Measurements from ENCODE around the gene IKZF2. TPM values are rescaled to one million over a fixed set of nuclear protein-coding genes. Genes with fewer than 3 reads are reported as not detected.
A peak's percentile ranks its signal among the peaks of the same experiment; 100 is the strongest.

Gene IKZF2
- total and polyA plus RNA-seq, 5 experiments from 2014 or later = 0.85 to 21.1 (median 2.9) TPM

DNA sequence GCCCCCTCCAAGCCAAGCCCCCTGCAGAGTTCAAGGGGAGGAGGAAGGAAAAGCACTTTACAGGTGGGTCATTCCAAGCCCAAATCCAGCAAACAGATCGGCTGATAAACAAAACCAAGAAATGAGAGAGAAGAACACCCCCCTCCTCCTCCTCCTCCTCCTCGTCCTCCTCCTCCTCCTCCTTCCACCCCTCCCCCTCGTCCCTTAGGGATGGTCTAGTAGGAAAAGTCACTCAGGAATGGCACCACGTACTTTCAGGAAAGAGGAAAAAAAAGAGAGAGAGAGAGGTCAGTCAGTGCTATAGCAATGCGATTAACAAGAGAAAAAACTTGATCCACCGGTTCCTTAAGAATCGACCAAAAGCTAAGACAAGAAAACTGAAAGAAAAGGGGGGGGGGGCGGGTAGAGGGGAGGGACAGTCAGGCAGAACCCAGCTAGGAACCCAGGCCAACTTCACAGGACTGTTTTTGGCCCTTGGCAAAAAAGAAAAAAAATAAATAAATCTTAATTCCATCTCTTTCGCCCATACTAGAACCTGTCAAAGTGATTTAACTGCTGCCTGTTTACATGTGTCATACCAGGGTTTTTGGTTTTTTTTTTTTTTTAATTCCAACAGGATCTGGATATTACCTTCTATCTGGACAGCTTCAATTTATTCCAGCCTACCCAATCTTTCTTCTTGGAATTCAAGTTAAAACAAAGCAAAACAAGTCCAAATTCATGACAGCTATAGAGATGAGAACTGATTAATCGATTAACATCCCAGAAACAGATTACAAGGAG, 906 bp downstream of the IKZF2 start:
- POLR2A ChIA-PET = interaction anchor here (0.7 to 1.6 kb wide), 2 partner anchors 133 to 468 kb away, joined by 4 to 5 read pairs; no protein-coding TSS in a partner anchor
- Mint-ChIP-seq H3K36me3 (no peaks in the 10 kb centered on the region), H3K9me3 (no peaks in the 10 kb centered on the region), H3K27me3 (peaks cover 3 to 21% (median 12%) of the 10 kb centered on the region in 5 donors), H3K4me1 (peaks cover 14 to 60% (median 39%) of the 10 kb centered on the region in 4 donors), H3K27ac (peak overlapping the region; percentile 74 to 97 (median 92)), H3K4me3 (peak overlapping the region; percentile 90 to 98 (median 94))
- DNase-seq (peak in 1 of 10 donors; percentile 2), ATAC-seq (no peak)

DNA sequence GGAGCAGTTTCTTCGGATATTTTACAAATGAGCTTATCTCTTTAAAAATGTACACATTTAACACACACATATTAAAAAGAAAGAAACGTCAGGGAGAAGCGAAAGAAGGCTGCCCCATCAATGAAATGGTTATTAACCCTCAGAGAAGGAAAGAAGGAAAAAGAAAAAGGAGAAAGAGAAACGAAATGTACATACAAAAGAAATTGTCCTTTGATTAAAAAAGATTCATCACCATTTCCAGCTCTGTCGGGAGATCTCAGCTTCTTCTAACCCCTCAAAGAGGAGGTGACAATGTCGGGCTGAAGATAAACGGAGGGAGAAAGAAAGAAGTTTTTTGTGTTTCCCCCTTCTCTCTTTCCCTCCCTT, 1.5 kb downstream of the IKZF2 start:
- Mint-ChIP-seq H3K9me3 (no peaks in the 10 kb centered on the region), H3K36me3 (no peaks in the 10 kb centered on the region), H3K4me1 (peaks cover 14 to 65% (median 43%) of the 10 kb centered on the region in 4 donors), H3K27ac (peak overlapping the region; percentile 74 to 97 (median 92)), H3K4me3 (peak overlapping the region; percentile 90 to 98 (median 94)), H3K27me3 (peaks cover 3 to 21% (median 12%) of the 10 kb centered on the region in 5 donors)
- DNase-seq = peak in 2 of 10 donors; percentile 9 to 30
- ATAC-seq = no peak
- POLR2A ChIA-PET = interaction anchor here (0.7 kb wide), 1 partner anchor 468 kb away, joined by 4 read pairs; no protein-coding TSS in a partner anchor

DNA sequence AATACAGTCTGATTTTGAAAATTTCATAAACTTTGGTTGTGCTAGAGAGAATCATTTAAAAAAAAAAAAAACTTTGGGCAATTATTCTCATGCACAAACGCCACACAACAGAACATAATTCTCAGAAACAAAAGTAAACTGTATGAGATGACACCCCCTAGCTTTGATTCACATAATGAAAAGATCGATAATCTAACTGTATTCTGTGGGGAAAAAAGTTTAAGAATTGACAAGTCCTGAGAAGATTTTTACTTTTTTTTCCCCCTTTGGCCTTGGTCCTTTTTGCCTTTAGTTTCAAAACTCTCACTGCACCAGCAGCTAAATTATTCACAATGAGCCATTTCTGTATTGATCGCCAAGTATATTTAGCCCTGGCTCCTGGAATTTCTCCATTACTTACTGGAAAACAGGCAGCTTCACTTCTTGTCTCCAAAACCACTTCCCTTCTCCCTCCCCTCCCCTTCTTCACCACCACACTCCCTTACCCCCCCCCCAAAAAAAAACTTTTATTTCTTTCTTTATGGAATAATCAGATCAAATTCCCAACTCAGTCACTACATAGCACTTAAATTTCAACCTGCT, 2.0 kb downstream of the IKZF2 start:
- DNase-seq (no peak), ATAC-seq (no peak)
- H3K4me3 Mint-ChIP-seq = peak overlapping the region; percentile 90 to 98 (median 94)
- peaks cover 14 to 71% (median 45%) of the 10 kb centered on the region in 4 donors for H3K4me1 Mint-ChIP-seq
- H3K9me3 Mint-ChIP-seq = no peaks in the 10 kb centered on the region
- H3K36me3 Mint-ChIP-seq = no peaks in the 10 kb centered on the region
- peaks cover 3 to 22% (median 17%) of the 10 kb centered on the region in 5 donors for H3K27me3 Mint-ChIP-seq
- peak overlapping the region; percentile 74 to 97 (median 92) for H3K27ac Mint-ChIP-seq
- POLR2A ChIA-PET = interaction anchor here (0.6 to 0.7 kb wide), 2 partner anchors 22 to 467 kb away, joined by 4 read pairs; no protein-coding TSS in a partner anchor

DNA sequence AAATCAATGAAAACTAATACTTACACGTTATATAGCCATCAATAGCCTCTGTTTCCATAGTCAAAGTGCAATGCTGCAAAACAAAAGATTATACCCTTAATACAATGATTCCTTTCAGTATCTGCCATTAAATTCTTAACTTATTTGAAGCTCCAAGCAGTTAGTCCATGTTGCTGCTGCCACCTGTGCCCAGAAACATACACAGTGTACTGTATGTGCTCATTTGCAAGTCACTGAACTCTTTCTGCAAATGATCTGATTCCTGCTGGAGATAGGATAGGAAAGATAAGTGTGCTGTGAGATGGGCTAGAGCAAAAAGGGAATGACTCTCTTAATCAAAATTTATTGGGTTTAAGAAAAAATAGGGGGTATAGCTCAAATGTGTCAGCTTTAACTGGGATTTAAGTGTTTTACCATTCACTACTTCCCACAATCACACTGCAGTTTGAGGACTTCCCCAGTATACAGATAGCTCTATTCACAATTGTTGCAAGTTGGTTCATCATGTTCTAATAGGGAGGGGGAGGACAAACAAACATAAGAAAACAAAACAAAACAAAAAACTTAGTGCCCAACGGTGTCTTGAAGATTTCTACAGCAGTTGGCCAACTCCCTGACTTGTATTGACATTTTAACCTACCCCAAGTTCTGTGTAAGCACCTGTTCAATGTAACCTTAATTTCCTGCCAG, 2.7 kb downstream of the IKZF2 start:
- H3K4me3 Mint-ChIP-seq = peak overlapping the region; percentile 90 to 98 (median 94)
- DNase-seq (no peak), ATAC-seq (no peak)
- no peaks in the 10 kb centered on the region for H3K9me3 Mint-ChIP-seq
- POLR2A ChIA-PET = interaction anchor here (0.6 kb wide), 1 partner anchor 22 kb away, joined by 4 read pairs; no protein-coding TSS in a partner anchor
- H3K27ac Mint-ChIP-seq = peak overlapping the region; percentile 39 to 97 (median 86)
- no peaks in the 10 kb centered on the region for H3K36me3 Mint-ChIP-seq
- peaks cover 14 to 71% (median 44%) of the 10 kb centered on the region in 4 donors for H3K4me1 Mint-ChIP-seq
- peaks cover 3 to 19% (median 14%) of the 10 kb centered on the region in 5 donors for H3K27me3 Mint-ChIP-seq

DNA sequence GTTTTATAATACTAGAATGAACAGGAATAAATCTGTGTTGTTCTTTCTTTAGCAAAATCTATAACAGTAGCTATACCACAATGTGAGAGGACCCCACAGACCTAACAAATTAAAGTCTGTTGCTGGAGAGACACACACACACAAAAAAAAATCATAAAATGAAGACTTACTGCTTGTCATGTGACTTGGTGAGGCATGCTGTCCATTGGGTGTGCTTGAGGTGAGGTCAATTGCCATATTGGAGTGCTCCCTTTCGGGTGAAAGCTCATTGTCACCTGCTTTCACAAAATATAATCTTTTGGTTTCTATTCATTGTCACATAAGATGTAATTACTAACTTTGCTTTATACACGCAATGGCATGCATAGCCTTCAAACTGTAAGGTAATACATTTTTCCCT, 3.9 kb downstream of the IKZF2 start:
- H3K27ac Mint-ChIP-seq = peak overlapping the region in 9 of 10 donors; percentile 0 to 97 (median 63)
- ATAC-seq (no peak), DNase-seq (no peak)
- H3K27me3 Mint-ChIP-seq = peaks cover 2 to 19% (median 11%) of the 10 kb centered on the region in 5 donors
- no peaks in the 10 kb centered on the region for H3K36me3 Mint-ChIP-seq
- H3K9me3 Mint-ChIP-seq = no peaks in the 10 kb centered on the region
- peaks cover 13 to 66% (median 41%) of the 10 kb centered on the region in 4 donors for H3K4me1 Mint-ChIP-seq
- POLR2A ChIA-PET = interaction anchor here (0.6 kb wide), 2 partner anchors 11 to 17 kb away, joined by 3 read pairs; no protein-coding TSS in a partner anchor
- peak overlapping the region in 9 of 10 donors; percentile 14 to 97 (median 70) for H3K4me3 Mint-ChIP-seq

DNA sequence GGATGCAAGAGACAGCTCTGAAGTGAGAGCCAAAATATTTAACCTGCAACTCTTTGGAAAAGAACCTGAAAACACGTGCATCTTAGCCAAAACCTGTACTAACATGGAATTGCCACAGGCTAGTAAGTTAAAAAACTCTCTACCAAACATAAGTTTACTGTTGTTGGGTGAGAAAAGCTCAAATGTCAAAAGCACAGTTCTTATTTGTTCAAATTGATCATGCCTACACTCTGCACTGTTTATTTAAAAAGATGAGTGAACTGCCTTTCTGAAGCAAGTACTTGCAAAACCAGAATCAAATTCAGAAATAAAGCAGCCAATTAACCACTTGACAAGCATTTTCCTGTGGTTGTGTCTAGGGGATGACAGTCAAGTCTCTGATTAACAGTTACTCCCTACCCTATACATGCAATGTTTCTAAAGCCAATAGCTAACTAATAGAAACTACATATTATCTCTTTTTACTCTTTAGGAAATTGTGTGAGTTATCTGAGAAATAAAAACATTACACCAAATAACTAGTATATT, 5.6 kb downstream of the IKZF2 start:
- ATAC-seq (peak; percentile 13 to 31), DNase-seq (no peak)
- Mint-ChIP-seq H3K27me3 (peaks cover 0 to 19% (median 8%) of the 10 kb centered on the region in 5 donors), H3K9me3 (no peaks in the 10 kb centered on the region), H3K36me3 (no peaks in the 10 kb centered on the region), H3K27ac (peak overlapping the region in 8 of 10 donors; percentile 1 to 88 (median 63)), H3K4me1 (peaks cover 8 to 60% (median 39%) of the 10 kb centered on the region in 4 donors), H3K4me3 (peak overlapping the region; percentile 7 to 71 (median 56))
- POLR2A ChIA-PET = no interaction called here

DNA sequence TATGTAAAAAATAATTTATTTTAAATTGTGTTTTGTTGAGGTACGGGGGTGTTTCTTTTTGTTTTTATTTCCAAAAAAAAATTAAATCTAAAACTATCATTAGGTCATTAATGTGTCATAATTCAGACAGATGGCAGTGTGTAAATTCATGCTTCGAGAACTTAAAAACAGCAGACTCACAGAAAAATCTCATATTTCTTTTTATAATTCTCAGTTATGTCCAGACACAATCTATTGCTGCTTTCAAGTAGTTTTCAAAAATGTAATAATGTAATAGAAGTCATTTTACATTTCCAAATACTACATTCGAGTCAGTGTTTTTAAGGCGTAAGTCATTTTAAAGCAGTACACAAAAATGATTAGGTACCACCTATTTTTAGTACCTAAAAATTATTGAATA, 14.3 kb downstream of the IKZF2 start:
- no peak for ATAC-seq
- Mint-ChIP-seq H3K36me3 (no peaks in the 10 kb centered on the region), H3K4me3 (no peak overlapping the region), H3K4me1 (peaks cover 4 to 29% (median 19%) of the 10 kb centered on the region in 4 donors), H3K9me3 (no peaks in the 10 kb centered on the region), H3K27me3 (peaks cover 0 to 10% (median 4%) of the 10 kb centered on the region in 5 donors), H3K27ac (peak overlapping the region in 1 of 10 donors; percentile 49)
- POLR2A ChIA-PET = no interaction called here
- DNase-seq = no peak

DNA sequence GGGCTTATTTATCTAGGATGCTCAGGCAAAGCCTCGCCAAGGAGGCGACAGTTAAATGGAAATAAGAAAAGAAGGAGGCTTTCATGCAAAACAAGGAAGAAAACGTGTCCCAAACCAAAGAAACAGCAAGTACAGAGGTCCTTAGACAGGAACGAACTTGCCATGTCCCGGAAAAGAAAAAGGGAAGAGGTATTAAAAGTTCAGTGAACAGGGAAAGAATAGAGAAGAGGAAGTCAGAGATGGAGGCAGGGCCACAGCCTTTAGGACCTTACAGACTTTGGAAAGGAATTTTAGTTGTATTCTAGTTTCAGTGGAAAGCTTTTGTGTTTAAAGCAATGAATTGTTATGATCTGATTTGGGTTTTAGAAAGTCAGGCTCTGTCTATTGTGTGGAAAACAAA, 22.1 kb downstream of the IKZF2 start:
- Mint-ChIP-seq H3K9me3 (no peaks in the 10 kb centered on the region), H3K27ac (peak overlapping the region in 6 of 10 donors; percentile 8 to 55 (median 31)), H3K4me1 (peaks cover 5 to 51% (median 20%) of the 10 kb centered on the region in 4 donors), H3K27me3 (no peaks in the 10 kb centered on the region), H3K36me3 (no peaks in the 10 kb centered on the region), H3K4me3 (peak overlapping the region in 2 of 10 donors; percentile 0 to 1)
- ATAC-seq (no peak), DNase-seq (no peak)
- POLR2A ChIA-PET = no interaction called here

DNA sequence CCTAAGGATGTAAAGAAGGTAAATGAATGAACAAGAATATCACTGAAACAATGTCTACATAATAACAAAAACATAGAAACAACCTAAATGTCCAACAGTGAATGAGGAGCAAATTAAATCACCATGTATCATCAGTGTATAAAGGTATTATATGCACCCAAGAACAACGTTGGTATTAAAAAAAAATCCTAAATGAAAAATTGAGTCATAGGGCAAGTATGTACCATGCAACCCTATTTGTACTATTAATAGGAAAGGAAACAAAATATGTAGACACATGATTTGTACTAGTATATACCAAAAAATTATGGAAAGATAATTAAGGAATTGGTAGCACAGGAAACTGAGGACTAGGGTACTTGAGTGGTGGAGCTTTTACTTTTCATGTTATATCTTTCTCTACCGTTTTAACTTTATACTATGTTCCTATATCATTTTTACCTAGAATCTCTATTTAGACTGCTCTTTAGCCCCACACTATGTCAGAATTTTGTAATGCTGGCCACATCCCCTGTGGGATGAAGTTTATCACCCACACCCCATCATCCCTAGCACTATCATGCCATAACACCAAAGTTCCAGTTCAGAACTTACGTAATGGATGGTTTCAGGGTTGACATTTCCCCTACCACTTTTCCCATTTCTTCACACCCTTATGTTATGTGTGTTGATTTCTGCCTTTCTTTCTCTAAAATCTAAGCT, 25.6 kb downstream of the IKZF2 start:
- DNase-seq (no peak), ATAC-seq (peak in 1 of 2 donors; percentile 62)
- H3K4me3 Mint-ChIP-seq = no peak overlapping the region
- H3K36me3 Mint-ChIP-seq = no peaks in the 10 kb centered on the region
- peaks cover 0 to 1% (median 0%) of the 10 kb centered on the region in 5 donors for H3K27me3 Mint-ChIP-seq
- POLR2A ChIA-PET = no interaction called here
- H3K9me3 Mint-ChIP-seq = no peaks in the 10 kb centered on the region
- peak overlapping the region in 5 of 10 donors; percentile 14 to 57 (median 16) for H3K27ac Mint-ChIP-seq
- H3K4me1 Mint-ChIP-seq = peaks cover 11 to 61% (median 38%) of the 10 kb centered on the region in 4 donors

DNA sequence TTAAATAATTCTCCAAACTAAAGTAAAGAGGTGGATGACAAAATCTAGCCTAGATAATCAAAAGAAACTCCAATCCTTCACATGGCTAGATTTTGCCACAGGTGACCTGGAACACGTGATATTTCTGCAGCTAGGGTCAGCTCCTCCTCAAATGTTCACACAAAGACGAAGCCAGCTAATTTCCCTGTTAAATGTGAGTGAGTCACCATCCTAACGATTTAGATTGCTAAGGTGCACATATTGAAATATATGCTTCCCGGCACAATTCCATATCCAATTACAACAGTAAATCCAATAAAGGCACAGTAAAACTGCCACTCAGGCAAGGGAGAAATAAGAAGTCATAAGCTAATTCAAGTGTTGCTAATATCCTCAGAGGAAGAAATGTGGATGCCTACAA, 28.7 kb downstream of the IKZF2 start:
- H3K4me3 Mint-ChIP-seq = peak overlapping the region in 3 of 10 donors; percentile 4 to 6 (median 5)
- H3K36me3 Mint-ChIP-seq = no peaks in the 10 kb centered on the region
- H3K9me3 Mint-ChIP-seq = no peaks in the 10 kb centered on the region
- DNase-seq = no peak
- POLR2A ChIA-PET = no interaction called here
- peaks cover 0 to 1% (median 0%) of the 10 kb centered on the region in 5 donors for H3K27me3 Mint-ChIP-seq
- peak overlapping the region in 5 of 10 donors; percentile 31 to 74 (median 45) for H3K27ac Mint-ChIP-seq
- no peak for ATAC-seq
- peaks cover 14 to 78% (median 54%) of the 10 kb centered on the region in 4 donors for H3K4me1 Mint-ChIP-seq

DNA sequence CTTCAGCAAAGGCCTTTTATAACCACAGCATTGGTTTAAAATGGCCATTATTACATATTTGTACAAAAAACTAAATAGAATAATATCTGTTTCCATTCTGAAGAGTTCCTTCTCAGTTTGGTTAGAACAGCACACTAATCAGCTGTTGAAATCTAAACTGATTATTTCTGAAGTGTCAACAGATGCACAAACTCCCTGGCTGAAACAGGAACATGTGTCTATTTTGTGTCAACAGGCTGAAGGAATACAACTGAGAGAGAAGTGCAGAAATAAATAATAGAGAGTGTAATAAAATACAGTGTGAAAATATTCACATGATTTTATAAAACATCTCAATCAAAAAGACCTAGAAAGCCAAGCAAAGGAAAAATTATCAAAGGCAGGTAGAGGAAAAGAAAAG, 29.7 kb downstream of the IKZF2 start:
- Mint-ChIP-seq H3K27me3 (peaks cover 0 to 1% (median 0%) of the 10 kb centered on the region in 5 donors), H3K4me1 (peaks cover 16 to 81% (median 60%) of the 10 kb centered on the region in 4 donors), H3K36me3 (no peaks in the 10 kb centered on the region), H3K9me3 (no peaks in the 10 kb centered on the region), H3K4me3 (peak overlapping the region in 6 of 10 donors; percentile 0 to 47 (median 30)), H3K27ac (peak overlapping the region in 7 of 10 donors; percentile 11 to 73 (median 45))
- DNase-seq (no peak), ATAC-seq (no peak)
- POLR2A ChIA-PET = no interaction called here
